ENCODE measurements around the gene TMEM114.

DNA sequence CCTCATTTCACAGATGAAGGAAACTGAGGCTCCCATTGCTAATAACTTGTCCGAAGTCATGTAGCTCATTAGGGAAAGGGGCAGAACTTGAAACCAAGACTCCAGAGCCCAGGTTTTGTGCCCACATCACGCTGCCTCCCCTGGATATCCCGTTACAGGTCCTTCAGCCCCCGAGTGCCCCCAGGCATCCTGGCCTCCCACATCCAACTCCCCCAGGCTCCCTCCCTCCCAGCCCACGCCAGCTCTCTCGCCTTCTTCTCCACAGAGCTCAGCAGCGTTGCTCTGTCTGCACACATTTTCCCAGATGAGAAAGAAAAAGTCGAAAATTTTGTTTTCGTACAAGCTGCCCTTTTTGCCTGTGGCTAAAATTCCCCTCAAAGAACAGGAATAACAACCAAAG, 16.9 kb upstream of the TMEM114 start:
- TF ChIP-seq, protein P1, sequence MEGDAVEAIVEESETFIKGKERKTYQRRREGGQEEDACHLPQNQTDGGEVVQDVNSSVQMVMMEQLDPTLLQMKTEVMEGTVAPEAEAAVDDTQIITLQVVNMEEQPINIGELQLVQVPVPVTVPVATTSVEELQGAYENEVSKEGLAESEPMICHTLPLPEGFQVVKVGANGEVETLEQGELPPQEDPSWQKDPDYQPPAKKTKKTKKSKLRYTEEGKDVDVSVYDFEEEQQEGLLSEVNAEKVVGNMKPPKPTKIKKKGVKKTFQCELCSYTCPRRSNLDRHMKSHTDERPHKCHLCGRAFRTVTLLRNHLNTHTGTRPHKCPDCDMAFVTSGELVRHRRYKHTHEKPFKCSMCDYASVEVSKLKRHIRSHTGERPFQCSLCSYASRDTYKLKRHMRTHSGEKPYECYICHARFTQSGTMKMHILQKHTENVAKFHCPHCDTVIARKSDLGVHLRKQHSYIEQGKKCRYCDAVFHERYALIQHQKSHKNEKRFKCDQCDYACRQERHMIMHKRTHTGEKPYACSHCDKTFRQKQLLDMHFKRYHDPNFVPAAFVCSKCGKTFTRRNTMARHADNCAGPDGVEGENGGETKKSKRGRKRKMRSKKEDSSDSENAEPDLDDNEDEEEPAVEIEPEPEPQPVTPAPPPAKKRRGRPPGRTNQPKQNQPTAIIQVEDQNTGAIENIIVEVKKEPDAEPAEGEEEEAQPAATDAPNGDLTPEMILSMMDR (IDR thresholded peaks at IDR 0.05) = no peak
- TF ChIP-seq POLR2A (IDR thresholded peaks at IDR 0.05) = no peak
